ENCODE data around the gene SHROOM3.
"Not testable (repeated sequence)": the region's sequence is repeated elsewhere in the genome, so short reads cannot be mapped to it uniquely, and the experiment has no call there.

The SHROOM3 gene

GRCh38 chr4:76595435-76595834 is 160.4 kb downstream of the SHROOM3 start:
- DNase-seq (ENCODE audit: low spot score) = no peak

- DNase-seq (ENCODE audit: low spot score) = no peak
Observed at GRCh38 chr4:76596713-76597112, 161.7 kb downstream of the SHROOM3 start.

- no peak for DNase-seq (ENCODE audit: low spot score)
Observed at GRCh38 chr4:76597423-76597979, 162.5 kb downstream of the SHROOM3 start.

GRCh38 chr4:76600447-76600846 is 165.4 kb downstream of the SHROOM3 start:
- no peak for DNase-seq (ENCODE audit: low spot score)

- no peak for DNase-seq (ENCODE audit: low spot score)
Observed at GRCh38 chr4:76601791-76602190, 166.8 kb downstream of the SHROOM3 start.

GRCh38 chr4:76605099-76605563 is 170.1 kb downstream of the SHROOM3 start:
- DNase-seq (ENCODE audit: low spot score) = no peak

- no peak for DNase-seq (ENCODE audit: low spot score)
Observed at GRCh38 chr4:76606645-76607265, 171.7 kb downstream of the SHROOM3 start.

- DNase-seq (ENCODE audit: low spot score) = no peak
Observed at GRCh38 chr4:76607266-76607799, 172.3 kb downstream of the SHROOM3 start.

- DNase-seq (ENCODE audit: low spot score) = no peak
Observed at GRCh38 chr4:76607846-76608245, 172.8 kb downstream of the SHROOM3 start.

- DNase-seq (ENCODE audit: low spot score) = not testable (repeated sequence)
Observed at GRCh38 chr4:76608549-76608948, 173.5 kb downstream of the SHROOM3 start.

GRCh38 chr4:76610751-76611547 is 175.9 kb downstream of the SHROOM3 start:
- no peak for DNase-seq (ENCODE audit: low spot score)

- DNase-seq (ENCODE audit: low spot score) = no peak
Observed at GRCh38 chr4:76611616-76612207, 176.7 kb downstream of the SHROOM3 start.

- no peak for DNase-seq (ENCODE audit: low spot score)
Observed at GRCh38 chr4:76614589-76614988, 179.6 kb downstream of the SHROOM3 start.

- no peak for DNase-seq (ENCODE audit: low spot score)
Observed at GRCh38 chr4:76615999-76616398, 181.0 kb downstream of the SHROOM3 start.

- no peak for DNase-seq (ENCODE audit: low spot score)
Observed at GRCh38 chr4:76616526-76616925, 181.5 kb downstream of the SHROOM3 start.

GRCh38 chr4:76620723-76621468 is 185.9 kb downstream of the SHROOM3 start:
- DNase-seq (ENCODE audit: low spot score) = no peak

- DNase-seq (ENCODE audit: low spot score) = no peak
Observed at GRCh38 chr4:76622126-76622525, 187.1 kb downstream of the SHROOM3 start.

GRCh38 chr4:76622717-76623116 is 187.7 kb downstream of the SHROOM3 start:
- no peak for DNase-seq (ENCODE audit: low spot score)

GRCh38 chr4:76623217-76624045 is 188.4 kb downstream of the SHROOM3 start:
- DNase-seq (ENCODE audit: low spot score) = no peak

GRCh38 chr4:76624241-76624681 is 189.2 kb downstream of the SHROOM3 start:
- no peak for DNase-seq (ENCODE audit: low spot score)

All from D341Med (cell line).